HG03103 (cell line): ENCODE data around the gene PEX3.

Experiments used
- ATAC-seq: cut with Tn5 transposase; IDR thresholded peaks from one replicate; pipeline ENCODE4 v1.9.1; 2021; ENCODE audit warnings: low read depth; ENCODE audit not compliant: unreplicated experiment

The PEX3 gene, protein sequence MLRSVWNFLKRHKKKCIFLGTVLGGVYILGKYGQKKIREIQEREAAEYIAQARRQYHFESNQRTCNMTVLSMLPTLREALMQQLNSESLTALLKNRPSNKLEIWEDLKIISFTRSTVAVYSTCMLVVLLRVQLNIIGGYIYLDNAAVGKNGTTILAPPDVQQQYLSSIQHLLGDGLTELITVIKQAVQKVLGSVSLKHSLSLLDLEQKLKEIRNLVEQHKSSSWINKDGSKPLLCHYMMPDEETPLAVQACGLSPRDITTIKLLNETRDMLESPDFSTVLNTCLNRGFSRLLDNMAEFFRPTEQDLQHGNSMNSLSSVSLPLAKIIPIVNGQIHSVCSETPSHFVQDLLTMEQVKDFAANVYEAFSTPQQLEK

DNA sequence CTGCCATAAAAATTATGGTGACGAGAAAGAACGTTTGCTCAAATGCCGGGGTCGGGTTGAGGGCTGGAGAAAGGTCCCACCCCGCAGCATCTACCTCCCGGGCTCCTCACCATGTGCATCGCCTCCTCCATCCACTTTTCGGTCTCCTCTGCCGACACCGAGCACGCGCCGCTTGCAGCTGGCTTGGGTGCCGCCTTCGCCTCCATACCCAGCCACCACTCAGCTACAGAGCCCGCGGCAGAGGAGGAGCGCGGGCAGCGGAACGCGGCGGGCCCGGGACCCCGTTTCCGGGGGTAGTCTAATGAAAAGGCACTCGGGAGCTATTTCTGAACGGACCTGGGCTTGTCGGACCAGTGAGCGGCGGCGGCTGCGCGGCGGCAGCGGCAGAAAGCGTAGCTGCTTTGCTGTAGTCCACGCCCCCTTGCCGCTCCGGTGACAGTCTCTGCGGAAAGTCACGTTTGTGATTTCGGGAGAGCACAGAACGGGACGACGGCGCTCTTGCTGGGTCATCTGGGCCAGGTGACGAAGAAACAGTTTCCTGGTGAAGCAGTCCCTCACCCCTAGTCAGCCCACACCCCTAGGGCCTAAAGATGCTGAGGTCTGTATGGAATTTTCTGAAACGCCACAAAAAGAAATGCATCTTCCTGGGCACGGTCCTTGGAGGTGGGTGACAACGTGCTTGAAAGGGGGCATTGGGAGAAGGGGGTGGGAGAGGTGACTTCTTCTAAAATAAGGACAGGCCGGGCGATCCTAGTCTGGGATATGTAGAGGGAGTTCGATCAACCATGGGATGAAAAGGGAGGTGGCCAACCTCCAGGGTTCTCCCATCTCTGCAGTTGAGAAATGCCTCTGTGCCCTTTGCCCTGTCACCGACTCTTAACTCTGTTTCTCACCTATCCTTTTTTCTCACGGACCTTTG lies at the start of gene PEX3, which contains the start of gene ADAT2:
TSS of gene PEX3 (plus strand) at position 353 of the 919 bp plus-strand sequence. CDS start at position 591, 238 bp downstream.
TSS of gene ADAT2 (minus strand) at position 243 of the 919 bp plus-strand sequence. CDS start at position 206, 37 bp downstream.
- peak; percentile 92 for ATAC-seq

DNA sequence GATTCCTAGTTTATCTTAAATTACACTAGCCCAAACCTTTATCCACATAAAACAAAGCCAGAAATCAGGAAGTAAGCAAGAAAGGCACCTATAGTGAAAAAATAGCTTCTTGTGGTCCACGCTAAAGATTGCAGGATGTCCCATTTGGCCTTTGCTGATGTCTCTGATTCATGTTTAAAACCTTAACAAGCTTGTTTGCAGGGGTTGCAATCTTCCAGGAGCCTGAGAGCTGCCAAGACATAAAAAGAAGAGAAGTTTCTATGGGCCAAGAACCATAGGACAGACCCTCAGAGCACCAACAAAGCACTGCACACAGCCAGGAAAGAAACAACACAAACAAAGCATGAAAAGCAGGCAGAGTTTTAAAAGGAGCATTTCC lies 49.5 kb upstream of the PEX3 start:
- ATAC-seq: no peak

DNA sequence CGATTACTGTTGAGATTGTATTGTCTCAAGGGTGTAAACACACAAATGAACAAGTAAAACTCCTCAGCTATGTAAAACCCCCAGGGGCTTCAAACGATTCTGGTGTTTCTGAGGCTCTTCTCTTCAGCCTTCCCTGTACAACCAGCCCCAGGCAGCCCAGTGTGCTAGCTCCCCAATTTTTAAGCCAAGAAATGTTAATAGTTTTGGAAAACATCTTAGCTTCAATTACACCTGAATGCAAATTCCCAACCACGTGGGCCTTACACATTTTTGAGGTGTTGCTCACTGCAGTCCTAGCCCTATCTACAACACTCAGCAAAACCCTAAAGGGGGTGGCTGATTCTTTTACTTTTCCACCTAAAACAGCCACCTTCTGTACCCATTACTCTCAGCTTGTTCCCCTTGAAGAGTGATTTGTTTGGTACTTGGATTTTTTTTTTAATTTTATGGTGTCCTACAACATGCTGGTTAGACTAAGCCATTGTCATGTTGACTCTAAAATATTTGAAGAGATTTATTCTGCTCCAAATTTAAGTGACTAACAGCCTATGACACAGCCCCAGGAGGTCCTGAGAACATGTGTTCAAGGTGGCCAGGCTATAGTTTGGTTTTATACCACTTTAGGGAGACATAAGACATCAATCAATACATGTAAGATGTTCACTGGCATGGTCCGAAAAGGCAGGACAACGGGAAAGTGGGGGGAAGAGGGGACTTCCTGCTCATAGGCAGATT lies 48.8 kb upstream of the PEX3 start:
- ATAC-seq: no peak

DNA sequence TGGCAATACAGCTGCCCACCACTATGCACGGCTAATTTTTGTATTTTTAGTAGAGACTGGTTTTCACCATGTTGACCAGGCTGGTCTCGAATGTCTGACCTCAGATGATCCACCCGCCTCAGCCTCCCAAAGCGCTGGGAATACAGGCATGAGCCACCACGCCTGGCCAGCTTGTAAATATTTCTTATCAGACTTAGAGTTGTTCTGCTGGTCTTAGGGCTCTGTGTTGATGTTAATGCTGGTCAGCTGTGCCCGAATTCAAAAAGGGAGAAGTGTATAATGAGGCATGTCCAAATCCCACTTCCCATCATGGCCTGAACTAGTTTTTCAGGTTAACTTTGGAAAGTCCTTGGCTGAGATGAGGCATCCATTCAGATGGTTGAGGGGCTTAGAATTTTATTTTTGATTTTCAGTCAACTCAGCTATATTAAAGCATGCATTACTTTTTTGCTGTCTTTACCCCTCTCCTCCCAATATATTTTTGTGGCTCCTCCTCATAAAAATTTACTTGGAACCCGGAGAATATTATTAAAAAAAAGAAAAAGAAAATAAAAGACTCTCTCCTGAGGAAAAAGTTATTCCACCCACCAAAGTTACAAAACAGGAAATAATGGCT lies 47.8 kb upstream of the PEX3 start:
- ATAC-seq: no peak

DNA sequence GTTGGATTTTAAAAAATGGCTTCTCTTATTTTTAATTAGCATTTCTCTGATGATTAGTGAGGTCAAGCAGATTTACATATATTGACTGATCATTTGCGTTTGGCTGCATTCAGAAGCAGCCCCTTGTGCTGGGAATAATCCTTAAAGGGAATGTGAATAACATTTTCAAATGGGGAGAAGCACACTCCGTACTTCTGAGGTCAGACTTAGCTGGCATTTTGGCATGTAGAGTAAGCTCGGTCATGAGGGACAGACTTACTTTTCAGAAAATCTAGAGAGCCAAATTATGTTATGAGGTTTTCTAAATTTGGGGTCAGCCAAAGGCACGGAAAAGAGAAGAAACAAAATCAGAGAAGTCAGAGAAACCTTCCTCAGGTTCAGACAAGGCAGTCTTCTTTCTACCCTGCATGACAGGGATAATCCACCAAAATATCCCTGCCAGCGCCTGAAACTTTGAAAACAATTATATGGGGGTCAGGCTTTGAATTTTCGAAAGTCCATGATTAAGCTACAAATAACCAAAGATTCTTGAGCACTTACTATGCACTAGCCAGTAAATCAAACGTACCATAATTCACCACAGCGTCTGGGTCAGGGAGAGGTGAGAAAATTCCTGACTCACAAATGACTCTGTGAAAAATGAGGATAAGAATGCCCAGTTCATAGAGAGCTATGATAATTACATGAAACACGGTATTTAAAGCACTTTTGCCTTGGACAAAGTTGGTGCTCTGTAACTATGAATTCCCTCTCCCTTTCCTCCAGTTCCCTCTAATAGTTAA lies 45.0 kb upstream of the PEX3 start:
- ATAC-seq: no peak

DNA sequence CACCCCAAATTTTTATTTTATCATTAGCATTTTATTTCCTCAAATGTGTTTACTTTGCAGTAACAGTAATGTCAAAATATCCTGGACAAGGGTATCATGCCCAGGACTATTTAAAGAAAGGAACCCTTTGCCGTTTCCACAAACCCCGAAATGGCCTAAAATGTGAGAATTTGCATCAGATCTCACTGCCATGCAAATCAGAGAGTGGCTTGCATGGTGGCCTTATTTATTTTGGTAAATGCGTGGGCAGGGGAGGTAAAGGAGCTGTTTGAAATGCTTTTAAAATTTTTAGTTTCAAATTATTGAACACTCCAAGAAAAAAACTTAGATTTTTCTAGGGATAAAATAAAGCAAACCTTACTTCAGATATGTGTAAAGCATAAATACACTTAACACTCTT lies 43.9 kb upstream of the PEX3 start:
- no peak for ATAC-seq

DNA sequence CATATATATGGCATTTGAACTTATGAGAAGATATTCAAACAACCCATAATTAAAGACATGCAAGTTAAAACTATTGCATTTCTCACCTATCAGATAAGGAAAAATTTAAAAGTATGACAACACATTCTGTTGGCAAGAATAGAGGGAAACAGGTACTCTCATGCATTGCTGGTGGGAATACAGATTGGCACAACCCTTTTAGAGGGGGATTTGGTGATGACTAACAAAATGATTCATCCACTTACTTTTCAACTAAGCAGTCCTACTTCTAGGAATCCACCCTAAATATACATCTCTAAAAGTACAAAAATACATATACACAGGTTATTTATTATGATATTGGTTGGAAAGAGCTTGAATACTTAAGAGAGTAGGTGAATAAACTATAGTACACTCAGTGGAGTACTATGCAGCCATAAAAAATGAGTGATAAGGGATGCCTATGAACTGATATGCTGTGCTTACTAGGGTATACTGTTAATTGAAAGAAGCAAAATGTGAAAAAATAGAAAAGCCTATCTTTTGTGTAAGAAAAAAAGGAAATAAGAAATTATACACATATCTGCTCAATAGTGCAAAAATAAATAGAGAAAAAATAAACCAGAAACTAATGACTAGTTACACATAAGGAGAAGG lies 42.3 kb upstream of the PEX3 start:
- ATAC-seq: no peak

DNA sequence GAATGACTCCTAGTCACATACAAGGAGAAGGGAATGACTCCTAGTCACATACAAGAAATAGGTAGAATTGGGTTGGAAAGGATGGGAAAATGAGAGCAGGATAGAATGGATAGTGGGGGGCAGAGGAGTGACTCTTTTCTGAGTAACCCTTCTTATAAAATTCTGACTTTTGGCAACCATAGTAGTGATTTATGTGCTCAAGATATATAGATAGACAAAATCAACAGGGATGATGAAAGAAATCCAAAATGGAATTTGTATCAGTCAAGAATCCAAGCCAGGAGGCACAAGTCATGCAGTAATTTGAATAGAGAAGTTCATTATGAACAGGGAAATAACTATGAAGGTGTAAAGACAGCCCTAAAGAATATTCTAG lies 41.8 kb upstream of the PEX3 start:
- ATAC-seq: no peak

DNA sequence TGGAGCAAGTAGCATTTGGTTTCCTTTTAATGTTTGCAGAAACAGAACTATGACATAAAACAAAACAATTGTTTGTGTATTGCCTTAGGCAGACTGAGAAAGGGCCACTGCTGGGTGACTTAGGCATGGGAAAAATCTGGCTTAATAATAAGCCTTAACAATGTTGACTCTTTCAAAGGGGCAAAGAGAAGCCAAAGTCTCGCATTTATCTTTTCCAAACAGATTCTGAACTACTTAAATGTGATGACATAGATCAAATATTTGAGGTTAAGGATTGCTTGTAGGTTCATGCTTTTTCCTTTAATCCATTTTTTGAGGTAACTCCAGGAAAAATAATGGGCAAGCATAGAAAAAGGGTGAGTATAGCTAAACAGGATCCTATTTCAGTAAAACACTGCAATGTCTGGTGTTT lies 39.7 kb upstream of the PEX3 start:
- no peak for ATAC-seq

DNA sequence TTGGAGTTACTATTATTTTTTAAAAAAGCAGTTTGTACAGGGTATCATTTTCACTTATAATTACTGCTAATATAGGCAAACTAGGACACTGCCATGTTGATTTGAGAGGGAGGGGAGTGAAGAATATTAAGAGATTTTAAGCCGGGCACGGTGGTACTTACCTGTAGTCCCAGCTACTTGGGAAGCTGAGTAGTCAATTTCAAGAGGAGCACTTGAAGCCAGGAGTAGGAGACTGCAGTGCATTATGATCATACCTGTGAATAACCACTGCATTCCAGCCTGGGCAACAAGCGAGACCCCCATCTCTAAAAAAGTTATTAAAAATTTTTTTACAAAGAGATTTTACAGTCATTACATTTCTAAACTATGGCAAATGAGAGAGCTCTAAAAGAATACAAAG lies 35.8 kb upstream of the PEX3 start:
- no peak for ATAC-seq

DNA sequence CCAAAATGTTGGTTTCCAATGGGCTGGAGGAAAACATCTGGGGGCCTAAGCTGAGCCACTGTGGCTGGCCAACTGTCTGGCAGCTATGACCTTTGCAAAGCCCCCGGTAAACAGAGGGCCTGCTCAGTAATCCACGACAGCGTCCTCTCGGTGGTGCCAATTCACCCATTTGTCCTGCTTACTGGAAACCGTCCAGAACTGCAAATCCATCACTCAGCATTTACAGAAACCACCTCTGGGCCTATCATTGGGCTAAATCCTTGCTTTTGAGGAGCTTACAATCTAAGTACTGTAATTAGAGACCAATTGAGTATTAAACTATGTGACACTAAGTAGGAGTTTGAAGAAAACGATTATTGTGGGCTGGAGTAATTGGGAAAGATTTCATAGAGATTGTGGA lies 31.1 kb upstream of the PEX3 start:
- ATAC-seq: no peak

DNA sequence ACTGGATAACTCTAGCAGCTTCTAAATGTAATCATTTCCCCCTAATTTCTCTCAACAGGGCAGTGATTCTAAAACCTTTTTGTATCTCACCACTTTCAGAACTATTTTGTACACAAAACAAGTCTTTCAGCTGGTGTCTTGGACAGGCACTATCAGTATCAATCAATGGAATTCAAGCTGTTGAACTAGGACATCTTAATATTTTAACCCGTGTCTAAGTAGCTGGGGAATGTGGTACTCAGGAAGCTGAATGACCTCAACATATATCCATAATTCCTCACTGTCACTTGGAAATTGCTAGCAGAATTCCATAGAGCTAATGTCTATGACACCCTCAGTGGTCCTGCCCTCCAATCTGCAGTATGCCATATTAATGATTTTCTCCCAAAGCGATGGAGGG lies 24.6 kb upstream of the PEX3 start:
- no peak for ATAC-seq

DNA sequence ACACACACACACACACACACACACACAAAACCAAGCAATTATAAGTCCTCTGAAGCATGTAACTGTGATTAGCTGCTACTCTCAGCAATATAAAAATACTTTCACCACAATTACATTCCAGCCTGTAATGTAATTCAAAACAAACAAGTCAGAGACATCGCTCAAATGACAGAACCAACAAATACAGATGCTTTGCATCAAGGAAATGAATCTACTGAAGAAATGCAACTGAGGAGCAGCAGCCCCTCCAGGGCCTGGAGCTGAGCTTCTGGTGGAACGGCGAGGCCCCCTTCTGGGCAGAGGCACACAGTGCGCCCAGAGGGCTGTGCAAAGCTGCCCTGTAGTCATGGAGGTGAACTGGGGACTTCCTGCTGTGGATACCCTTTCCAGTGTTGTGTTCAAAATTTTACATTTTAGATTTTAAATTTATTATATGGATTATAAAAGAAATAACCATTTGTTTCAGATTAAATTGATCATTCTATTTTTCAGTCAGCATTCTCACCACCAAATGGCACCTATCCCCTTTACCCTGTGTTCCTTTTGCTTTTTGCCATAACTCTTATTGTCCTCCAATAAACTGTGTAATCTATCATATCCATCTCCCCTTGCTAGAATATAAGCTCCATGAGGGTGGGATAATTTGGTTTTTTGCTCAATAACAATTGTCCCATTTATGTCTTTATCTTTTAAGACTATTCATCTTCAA lies 23.3 kb upstream of the PEX3 start:
- peak; percentile 100 for ATAC-seq

DNA sequence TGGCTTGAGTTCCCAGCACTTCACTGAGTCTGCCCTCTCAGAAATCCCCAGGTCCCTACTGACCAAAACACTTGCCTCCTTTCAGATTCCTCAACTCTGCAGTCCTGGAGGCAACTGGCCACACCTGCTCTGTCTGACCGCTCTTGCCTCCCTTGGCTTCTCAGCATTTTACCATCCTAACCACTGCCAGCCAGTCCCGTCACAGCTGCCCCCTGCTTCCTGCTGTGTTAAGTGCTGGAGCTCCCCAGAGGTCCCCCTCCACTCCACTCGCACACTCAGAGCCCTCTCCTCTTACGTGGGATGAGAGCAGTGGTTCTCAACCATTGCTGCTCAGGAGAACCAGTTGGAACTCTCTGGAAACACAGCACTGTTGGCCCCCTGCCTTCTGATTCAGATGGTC lies 20.6 kb upstream of the PEX3 start:
- ATAC-seq: no peak

DNA sequence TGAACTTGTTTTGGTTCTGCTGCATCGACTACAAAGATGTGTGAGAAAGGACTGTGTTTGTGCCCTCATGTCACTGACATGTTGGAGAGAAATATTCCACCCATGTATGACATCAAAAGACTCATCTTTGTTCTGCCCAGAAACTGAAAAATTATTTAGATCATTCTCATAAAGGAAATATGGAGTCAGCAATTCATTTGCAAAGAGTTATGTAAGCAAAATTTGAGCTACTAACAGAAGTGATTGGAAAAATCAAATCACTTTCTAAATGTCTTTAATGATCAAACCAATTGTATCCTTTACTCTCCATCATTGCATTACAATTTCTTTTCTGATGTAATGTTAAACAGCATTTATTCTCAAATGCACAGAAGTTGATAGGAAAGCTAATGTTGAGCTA lies 19.4 kb upstream of the PEX3 start:
- no peak for ATAC-seq

DNA sequence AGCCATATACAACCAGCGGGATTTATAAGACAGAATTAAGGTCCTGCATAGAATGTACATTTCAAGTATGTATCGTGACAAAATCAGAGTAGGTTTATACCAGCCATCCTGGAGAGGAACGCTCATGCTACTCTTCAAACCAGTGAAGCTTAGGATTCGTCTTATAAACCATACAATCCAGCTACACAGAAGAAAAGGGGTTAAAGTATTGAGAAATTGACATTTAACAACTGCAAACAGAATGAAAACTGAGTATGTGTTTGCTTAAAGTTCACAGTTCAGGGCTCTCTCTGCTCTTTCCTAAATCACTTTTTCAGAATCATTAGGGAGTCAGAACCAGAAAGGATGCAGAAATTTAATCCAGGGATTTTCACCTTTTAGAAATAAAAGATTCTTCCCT lies 18.0 kb upstream of the PEX3 start:
- ATAC-seq: no peak

DNA sequence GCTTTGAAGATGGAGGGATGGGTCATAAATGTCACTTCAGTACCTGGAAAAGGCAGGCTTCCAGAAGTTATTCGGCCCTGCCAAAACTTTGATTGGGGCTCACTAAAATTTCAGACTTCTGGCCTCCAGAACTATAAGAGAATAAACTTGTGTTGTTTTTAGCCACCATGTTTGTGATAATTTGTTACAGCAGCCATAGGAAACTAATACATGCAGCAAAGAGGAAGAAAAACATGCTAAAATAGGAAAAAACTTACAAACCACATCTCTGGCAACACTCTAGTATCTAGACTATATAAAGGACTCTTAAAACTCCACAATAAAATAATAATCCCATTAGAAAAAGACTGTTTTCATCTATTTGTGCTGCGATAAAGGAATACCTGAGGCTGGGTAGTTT lies 9.6 kb upstream of the PEX3 start:
- ATAC-seq: no peak

DNA sequence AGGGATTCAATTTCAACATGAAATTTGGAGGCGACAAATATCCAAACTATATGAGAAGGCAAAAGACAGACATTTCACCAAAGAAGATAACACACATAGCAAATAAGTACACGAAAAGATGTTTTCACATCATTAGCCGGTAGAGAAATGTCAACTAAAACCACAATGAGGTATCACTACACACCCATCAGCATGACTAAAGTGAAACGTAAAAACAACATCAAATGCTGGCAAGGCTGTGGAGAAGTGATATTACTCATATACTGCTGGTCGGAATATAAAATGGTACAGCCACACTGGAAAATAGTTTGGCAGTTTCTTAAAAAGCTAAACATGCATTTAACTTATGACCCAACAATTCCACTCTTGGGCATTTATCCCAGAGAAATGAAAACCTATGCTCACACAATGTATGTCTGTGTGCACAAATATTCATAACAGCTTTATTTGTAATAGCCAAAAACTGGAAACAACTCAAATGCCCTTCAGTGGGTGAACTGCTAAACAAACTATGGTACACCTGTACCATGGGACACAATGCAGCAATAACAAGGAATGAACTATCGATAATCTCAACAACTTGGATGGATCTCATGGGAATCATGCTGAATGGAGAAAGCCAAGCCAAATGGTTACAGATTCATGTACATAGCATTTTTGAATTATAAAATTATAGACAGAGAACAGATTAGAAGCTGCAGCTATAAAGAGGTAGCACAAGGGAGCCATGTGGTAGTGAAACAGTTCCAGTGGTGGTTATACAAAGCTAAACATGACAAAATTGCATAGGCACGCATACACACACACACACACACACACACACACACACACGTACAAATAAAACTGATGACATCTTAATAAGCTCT lies 8.7 kb upstream of the PEX3 start:
- no peak for ATAC-seq
